ENCODE measurements around the gene SYCE1L. TPM values are rescaled to one million over a fixed set of nuclear protein-coding genes. Genes with fewer than 3 reads are reported as not detected.
A peak's percentile ranks its signal among the peaks of the same experiment; 100 is the strongest.

The SYCE1L gene
- total and polyA plus RNA-seq, 2 of the 4 experiments (the other 2 are of a cell fraction): 0.10 TPM; not detected in 1

GRCh38 chr16:77220427-77220826 is 21.2 kb downstream of the SYCE1L start:
- 0 out of 2 replicates have a peak, but pooled peaks have one; percentile 31 for ATAC-seq (ENCODE audit: low read depth)
- no peaks in the 10 kb centered on the region for H3K9me1 ChIP-seq (ENCODE audit: insufficient read depth, low read length)
- no CpG with 5 or more reads among the region's 3 CpGs for WGBS, 2 experiments (ENCODE audit: extremely low coverage in 2 of 2, insufficient read length in 1 of 2)
- dilution Hi-C loops (cut with HindIII; ENCODE audit: low sequenced_read_pairs, unreplicated experiment): no loop called here
- intact Hi-C loops (cut with micrococcal nuclease): no loop called here
- DNase-seq: no peak
- H3K9ac ChIP-seq (ENCODE audit: low read depth, low read length): no peak overlapping the region
- POLR2A ChIA-PET (ENCODE audit: unreplicated experiment): no interaction called here
- H2AK9ac ChIP-seq (replicated peaks; ENCODE audit: low read depth, low read length, poor library complexity): no peak overlapping the region
- no peaks in the 10 kb centered on the region for H3K36me3 ChIP-seq (ENCODE audit: control insufficient read depth, insufficient read depth, low read length)
- no peak overlapping the region for H3K27ac ChIP-seq (ENCODE audit: insufficient read depth, low read length)
- H4K8ac ChIP-seq (ENCODE audit: low read depth in 2 of 2, low read length in 2 of 2): no peak overlapping the region
- no peak overlapping the region for H2BK15ac ChIP-seq (ENCODE audit: low read depth, low read length)
- H2BK20ac ChIP-seq (ENCODE audit: low read depth, low read length): no peak overlapping the region
- H2AFZ ChIP-seq (replicated peaks; ENCODE audit: low read length, poor library complexity): no peak overlapping the region
- H3K56ac ChIP-seq (ENCODE audit: extremely low read depth, insufficient read depth, low read length): no peak overlapping the region
- no peak overlapping the region for H4K91ac ChIP-seq (ENCODE audit: insufficient read depth, low read depth, low read length)
- H3K23ac ChIP-seq (ENCODE audit: low read depth, low read length): no peak overlapping the region
- no peak overlapping the region for H2BK120ac ChIP-seq (ENCODE audit: low read depth, low read length)
- CTCF ChIA-PET: interaction anchor here (0.7 kb wide), 1 partner anchor 1137 kb away, joined by 3 read pairs; no protein-coding TSS in a partner anchor
- peaks cover 2% of the 10 kb centered on the region; the same call in 1 of the 2 replicates for H3K27me3 ChIP-seq (ENCODE audit: control insufficient read depth, insufficient read depth, low read length)
- H3K9me3 ChIP-seq (ENCODE audit: control insufficient read depth, insufficient read depth, low read length): no peaks in the 10 kb centered on the region
- H4K5ac ChIP-seq (ENCODE audit: low read depth, low read length): no peak overlapping the region
- no peak overlapping the region for H3K18ac ChIP-seq (ENCODE audit: low read depth, low read length)
- no peak overlapping the region for H3K4me2 ChIP-seq (ENCODE audit: low read depth, low read length)
- H4K20me1 ChIP-seq (ENCODE audit: insufficient read depth, low read length): no peaks in the 10 kb centered on the region; the same call in 1 of the 2 replicates
- H3K4me3 ChIP-seq (ENCODE audit: insufficient read depth, low read depth, low read length): no peak overlapping the region
- TF ChIP-seq RAD21 (IDR thresholded peaks at IDR 0.05; ENCODE audit: low read length) (no peak), CTCF (conservative IDR thresholded peaks at IDR 0.05; ENCODE audit: low read depth, low read length) (no peak), NFE2L2 (IDR thresholded peaks at IDR 0.05; ENCODE audit: low read depth, low read length) (no peak), MXI1 (IDR thresholded peaks at IDR 0.05; ENCODE audit: borderline replicate concordance, low read depth, low read length) (no peak)
- no peak overlapping the region for H2BK5ac ChIP-seq (ENCODE audit: low read depth, low read length, poor library complexity, severe bottlenecking)
- no peak overlapping the region for H2AK5ac ChIP-seq (ENCODE audit: low read depth, low read length)
- BruUV-seq (replicated peaks): no TSS peak
- no peak overlapping the region for H3K4ac ChIP-seq (ENCODE audit: low read depth, low read length)
- in situ Hi-C loops (cut with MboI; ENCODE audit: low sequenced_read_pairs): no loop called here
- no peak overlapping the region for H3K14ac ChIP-seq (replicated peaks; ENCODE audit: low read depth, low read length)
- peaks cover 2% of the 10 kb centered on the region; the same call in 1 of the 2 replicates for H3K4me1 ChIP-seq (ENCODE audit: control insufficient read depth, insufficient read depth, low read length)
- no peaks in the 10 kb centered on the region for H3K79me1 ChIP-seq (ENCODE audit: low read depth in 1 of 2, low read length in 2 of 2)

Measured in IMR-90 (cell line).